ENCODE results near the gene TEX2. TPM values are rescaled to one million over a fixed set of nuclear protein-coding genes. Genes with fewer than 3 reads are reported as not detected.
"Not testable (repeated sequence)": the region's sequence is repeated elsewhere in the genome, so short reads cannot be mapped to it uniquely, and the experiment has no call there.

TEX2 gene
- total RNA-seq, 2 donors from 2014 or later = 8.4 to 8.7 TPM

GRCh38 chr17:64187093-64187895, 75.8 kb downstream of the TEX2 start:
- Mint-ChIP-seq H3K27ac (no peak overlapping the region), H3K4me3 (no peak overlapping the region), H3K27me3 (no peaks in the 10 kb centered on the region), H3K36me3 (ENCODE audit: low read depth) (peaks cover 7% of the 10 kb centered on the region), H3K4me1 (peaks cover 3% of the 10 kb centered on the region)
- no peak for DNase-seq
- no peaks in the 10 kb centered on the region for H3K9me3 ChIP-seq (ENCODE audit: control insufficient read depth, low read length, poor library complexity, severe bottlenecking)
- no peak for ATAC-seq

- no peaks in the 10 kb centered on the region for H3K9me3 ChIP-seq (ENCODE audit: control insufficient read depth, low read length, poor library complexity, severe bottlenecking)
- Mint-ChIP-seq H3K27me3 (no peaks in the 10 kb centered on the region), H3K4me1 (peaks cover 3% of the 10 kb centered on the region), H3K4me3 (no peak overlapping the region), H3K36me3 (ENCODE audit: low read depth) (peaks cover 7% of the 10 kb centered on the region), H3K27ac (no peak overlapping the region)
- no peak for DNase-seq
- no peak for ATAC-seq
Measured at GRCh38 chr17:64186171-64187092, 76.6 kb downstream of the TEX2 start.

- H3K27me3 Mint-ChIP-seq; H3K27ac Mint-ChIP-seq; ATAC-seq; H3K36me3 Mint-ChIP-seq (ENCODE audit: low read depth); H3K4me1 Mint-ChIP-seq; DNase-seq; H3K4me3 Mint-ChIP-seq; H3K9me3 ChIP-seq (ENCODE audit: control insufficient read depth, low read length, poor library complexity, severe bottlenecking): not testable (repeated sequence)
Measured at GRCh38 chr17:64185557-64185956, 77.5 kb downstream of the TEX2 start.

GRCh38 chr17:64185101-64185500, 78.0 kb downstream of the TEX2 start:
- H3K36me3 Mint-ChIP-seq (ENCODE audit: low read depth) = peaks cover 7% of the 10 kb centered on the region
- no peaks in the 10 kb centered on the region for H3K9me3 ChIP-seq (ENCODE audit: control insufficient read depth, low read length, poor library complexity, severe bottlenecking)
- H3K27ac Mint-ChIP-seq = no peak overlapping the region
- no peaks in the 10 kb centered on the region for H3K27me3 Mint-ChIP-seq
- DNase-seq (no peak), ATAC-seq (no peak)
- H3K4me1 Mint-ChIP-seq = peaks cover 3% of the 10 kb centered on the region
- no peak overlapping the region for H3K4me3 Mint-ChIP-seq

- peaks cover 7% of the 10 kb centered on the region for H3K36me3 Mint-ChIP-seq (ENCODE audit: low read depth)
- H3K4me1 Mint-ChIP-seq = peaks cover 3% of the 10 kb centered on the region
- no peaks in the 10 kb centered on the region for H3K9me3 ChIP-seq (ENCODE audit: control insufficient read depth, low read length, poor library complexity, severe bottlenecking)
- H3K27ac Mint-ChIP-seq = no peak overlapping the region
- no peak overlapping the region for H3K4me3 Mint-ChIP-seq
- DNase-seq (no peak), ATAC-seq (no peak)
- H3K27me3 Mint-ChIP-seq = no peaks in the 10 kb centered on the region
Measured at GRCh38 chr17:64183815-64184214, 79.2 kb downstream of the TEX2 start.

GRCh38 chr17:64182325-64183012, 80.6 kb downstream of the TEX2 start:
- no peak for ATAC-seq
- DNase-seq = no peak
- no peak overlapping the region for H3K4me3 Mint-ChIP-seq
- peaks cover 3% of the 10 kb centered on the region for H3K4me1 Mint-ChIP-seq
- H3K27ac Mint-ChIP-seq = no peak overlapping the region
- H3K9me3 ChIP-seq (ENCODE audit: control insufficient read depth, low read length, poor library complexity, severe bottlenecking) = no peaks in the 10 kb centered on the region
- no peaks in the 10 kb centered on the region for H3K27me3 Mint-ChIP-seq
- H3K36me3 Mint-ChIP-seq (ENCODE audit: low read depth) = peaks cover 3% of the 10 kb centered on the region

GRCh38 chr17:64180089-64181073, 82.7 kb downstream of the TEX2 start:
- ATAC-seq (no peak), DNase-seq (no peak)
- Mint-ChIP-seq H3K27ac (no peak overlapping the region), H3K36me3 (ENCODE audit: low read depth) (no peaks in the 10 kb centered on the region), H3K4me1 (peaks cover 3% of the 10 kb centered on the region), H3K27me3 (no peaks in the 10 kb centered on the region), H3K4me3 (no peak overlapping the region)
- no peaks in the 10 kb centered on the region for H3K9me3 ChIP-seq (ENCODE audit: control insufficient read depth, low read length, poor library complexity, severe bottlenecking)

GRCh38 chr17:64179024-64179423, 84.0 kb downstream of the TEX2 start:
- H3K4me3 Mint-ChIP-seq; H3K36me3 Mint-ChIP-seq (ENCODE audit: low read depth); DNase-seq; H3K4me1 Mint-ChIP-seq; H3K27ac Mint-ChIP-seq; H3K27me3 Mint-ChIP-seq; ATAC-seq; H3K9me3 ChIP-seq (ENCODE audit: control insufficient read depth, low read length, poor library complexity, severe bottlenecking): not testable (repeated sequence)

GRCh38 chr17:64178011-64178825, 84.8 kb downstream of the TEX2 start:
- H3K9me3 ChIP-seq (ENCODE audit: control insufficient read depth, low read length, poor library complexity, severe bottlenecking) = no peaks in the 10 kb centered on the region

GRCh38 chr17:64177311-64178010, 85.6 kb downstream of the TEX2 start:
- DNase-seq (no peak), ATAC-seq (no peak)
- H3K9me3 ChIP-seq (ENCODE audit: control insufficient read depth, low read length, poor library complexity, severe bottlenecking) = no peaks in the 10 kb centered on the region
- H3K4me3 Mint-ChIP-seq = no peak overlapping the region
- no peak overlapping the region for H3K27ac Mint-ChIP-seq
- no peaks in the 10 kb centered on the region for H3K4me1 Mint-ChIP-seq
- no peaks in the 10 kb centered on the region for H3K27me3 Mint-ChIP-seq
- H3K36me3 Mint-ChIP-seq (ENCODE audit: low read depth) = no peaks in the 10 kb centered on the region

More at GRCh38 chr17:64178011-64178825, 84.8 kb downstream of the TEX2 start:
- Mint-ChIP-seq H3K4me1 (no peaks in the 10 kb centered on the region), H3K36me3 (ENCODE audit: low read depth) (no peaks in the 10 kb centered on the region), H3K27ac (no peak overlapping the region), H3K4me3 (no peak overlapping the region), H3K27me3 (no peaks in the 10 kb centered on the region)
- DNase-seq = no peak
- no peak for ATAC-seq

- H3K9me3 ChIP-seq (ENCODE audit: control insufficient read depth, low read length, poor library complexity, severe bottlenecking) = no peaks in the 10 kb centered on the region
- H3K27ac Mint-ChIP-seq = no peak overlapping the region
- H3K27me3 Mint-ChIP-seq = no peaks in the 10 kb centered on the region
- DNase-seq = no peak
- no peaks in the 10 kb centered on the region for H3K36me3 Mint-ChIP-seq (ENCODE audit: low read depth)
- ATAC-seq = no peak
- no peaks in the 10 kb centered on the region for H3K4me1 Mint-ChIP-seq
- no peak overlapping the region for H3K4me3 Mint-ChIP-seq
Measured at GRCh38 chr17:64176556-64176955, 86.5 kb downstream of the TEX2 start.
